Cardiac fibroblast (primary cell): Measurements from ENCODE around the gene PPT2.
"Not testable (repeated sequence)": the region's sequence is repeated elsewhere in the genome, so short reads cannot be mapped to it uniquely, and the experiment has no call there.

Experiments
- DNase-seq, 2 donors: peaks; one replicate each; pipeline versions ENCODE4 v3.0.0 to v3.0.0-alpha.2; 2010; ENCODE audit warnings: low read depth in 2 of 2
- H3K4me3 ChIP-seq, 2 donors: replicated peaks in 1 of 2; 1 replicate in 1 of 2; 2 replicates in 1 of 2; pipeline ENCODE4 v1.5.1; 2011; ENCODE audit warnings: low read depth in 2 of 2, low read length in 2 of 2, mild to moderate bottlenecking in 2 of 2, moderate library complexity in 1 of 2
- CTCF ChIP-seq: IDR thresholded peaks from one replicate; pipeline ENCODE4 v1.5.1; 2011; ENCODE audit warnings: low read depth, mild to moderate bottlenecking, low read length, inconsistent platforms

The PPT2 gene

DNA sequence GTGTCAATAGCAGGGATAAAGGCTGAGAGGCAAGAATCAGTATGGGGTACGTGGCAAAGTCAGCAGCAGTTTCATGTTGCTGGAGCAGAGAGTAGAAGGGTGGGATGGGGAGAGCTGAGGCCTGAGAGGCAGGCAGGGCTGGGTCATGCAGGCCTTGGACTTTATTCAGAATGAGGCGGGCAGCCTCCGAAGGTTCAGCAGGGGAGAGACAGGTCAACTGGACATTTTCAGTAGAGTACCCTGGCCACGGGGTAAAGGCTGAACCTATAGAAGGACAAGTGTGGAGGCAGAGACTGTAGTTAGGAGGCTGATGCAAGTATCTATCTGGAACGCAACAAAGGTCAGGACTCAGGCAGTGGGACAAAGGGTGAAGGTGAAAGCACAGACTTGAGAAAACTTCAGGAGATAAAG, 56.3 kb downstream of the PPT2 start:
- no peak for TF ChIP-seq CTCF
- H3K4me3 ChIP-seq, result no peak overlapping the region
- DNase-seq, result no peak

- not testable (repeated sequence) for DNase-seq
Observed at GRCh38 chr6:32211432-32211831, 57.5 kb downstream of the PPT2 start.

DNA sequence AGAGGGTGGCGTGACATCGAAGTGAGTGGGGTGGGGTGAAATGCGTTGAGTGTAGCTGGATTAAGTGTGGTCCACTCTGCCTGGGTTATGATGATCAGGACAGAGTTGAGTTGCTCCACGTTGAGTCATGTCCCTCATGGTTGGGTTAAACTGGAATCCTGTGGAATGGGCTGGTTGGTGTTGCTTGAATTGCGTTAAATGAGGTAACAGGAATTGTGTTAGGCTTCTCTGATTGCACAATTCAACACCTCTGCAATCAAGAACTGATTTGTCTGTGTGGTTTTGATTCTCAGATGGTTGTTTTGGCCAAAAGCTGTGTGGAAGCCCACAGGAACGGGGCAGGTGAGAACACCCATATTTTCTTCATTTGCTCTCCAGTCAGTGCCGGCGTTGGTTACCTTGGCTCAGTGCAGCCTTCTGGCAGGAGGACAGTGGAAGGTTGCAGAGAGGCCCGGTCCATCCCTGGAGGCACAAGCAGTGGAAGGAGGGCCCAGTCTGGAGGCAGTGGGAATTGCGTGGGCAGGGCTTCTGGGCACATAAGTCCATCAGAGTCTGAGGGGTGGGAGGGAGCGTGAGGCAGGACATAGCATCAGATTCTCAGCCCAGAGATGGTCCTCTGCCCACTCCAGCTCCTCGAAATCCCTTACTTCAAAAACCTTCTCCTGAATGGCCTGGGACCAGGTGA, 58.3 kb downstream of the PPT2 start:
- DNase-seq, result no peak
- no peak overlapping the region for H3K4me3 ChIP-seq
- no peak for TF ChIP-seq CTCF

More at GRCh38 chr6:32211432-32211831, 57.5 kb downstream of the PPT2 start:
- H3K4me3 ChIP-seq, result not testable (repeated sequence)
